Inferior parietal cortex (tissue), 1 donor: ENCODE measurements around the gene TCF3.
"Not testable (repeated sequence)": the region's sequence is repeated elsewhere in the genome, so short reads cannot be mapped to it uniquely, and the experiment has no call there.

Source experiments
- DNase-seq: peaks from one replicate; pipeline ENCODE4 v3.0.0-alpha.2; 2016; ENCODE audit errors: extremely low spot score

TCF3 gene

GRCh38 chr19:1652471-1653299, at the start of gene TCF3:
Gene TCF3 (minus strand): TSS chr19:1652615. CDS start chr19:1650248, 2,367 bp downstream.
- DNase-seq = peak; percentile 99

GRCh38 chr19:1700733-1701663, 48.6 kb upstream of the TCF3 start:
- DNase-seq = no peak

GRCh38 chr19:1699998-1700732, 47.8 kb upstream of the TCF3 start:
- no peak for DNase-seq

- no peak for DNase-seq
Measured at GRCh38 chr19:1699386-1699785, 47.0 kb upstream of the TCF3 start.

GRCh38 chr19:1698636-1699035, 46.2 kb upstream of the TCF3 start:
- DNase-seq = no peak

DNA sequence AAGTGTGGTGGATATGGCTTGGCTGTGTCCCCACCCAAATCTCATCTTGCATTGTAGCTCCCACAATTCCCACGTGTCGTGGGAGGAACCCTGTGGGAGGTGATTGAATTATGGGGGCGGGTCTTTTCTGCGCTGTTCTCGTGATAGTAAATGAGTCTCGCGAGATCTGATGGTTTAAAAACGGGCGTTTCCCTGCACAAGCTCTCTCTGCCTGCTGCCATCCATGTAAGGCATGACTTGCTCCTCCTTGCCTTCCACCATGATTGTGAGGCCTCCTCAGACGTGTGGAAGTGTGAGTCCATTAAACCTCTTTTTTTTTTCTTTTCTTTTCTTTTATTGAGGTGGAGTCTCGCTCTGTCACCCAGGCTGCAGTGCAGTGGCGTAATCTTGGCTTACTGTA, 43.1 kb upstream of the TCF3 start:
- not testable (repeated sequence) for DNase-seq

DNA sequence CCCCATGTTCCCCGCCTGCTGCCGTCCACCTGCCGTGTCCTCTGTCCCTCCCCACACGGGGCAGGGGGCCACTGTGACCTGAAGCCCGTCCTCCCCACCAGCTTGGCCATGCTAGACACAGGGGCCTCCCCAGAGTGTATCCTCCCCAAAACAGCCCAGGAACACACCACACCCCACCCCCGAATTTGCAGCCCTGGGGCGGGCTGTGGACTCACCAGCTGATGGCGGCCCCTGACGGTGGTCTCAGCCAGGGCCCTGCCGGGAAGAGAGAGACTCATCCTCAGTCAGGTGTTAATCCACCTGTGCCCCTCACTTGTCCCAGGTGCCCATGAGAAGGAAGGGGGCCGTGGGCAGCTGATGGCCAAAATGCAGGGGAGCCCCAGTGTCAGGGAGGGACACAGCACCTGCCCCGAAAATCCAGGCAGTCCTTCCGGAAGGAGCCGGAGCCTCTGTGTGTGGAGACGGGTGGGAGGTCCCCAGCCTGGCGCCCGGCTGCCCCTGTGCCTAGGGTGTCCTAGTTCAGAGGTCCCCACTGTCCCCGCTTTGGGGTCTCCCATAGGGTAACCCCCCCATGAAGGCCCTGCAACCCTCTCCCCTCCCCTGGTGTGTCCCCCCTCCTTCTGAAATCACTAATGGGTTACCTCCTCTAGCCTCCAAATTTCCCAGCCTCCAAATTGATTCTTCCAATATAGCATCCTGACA, 39.3 kb upstream of the TCF3 start:
- no peak for DNase-seq

GRCh38 chr19:1690699-1691307, 38.4 kb upstream of the TCF3 start:
- no peak for DNase-seq

- not testable (repeated sequence) for DNase-seq
Measured at GRCh38 chr19:1685785-1686184, 33.4 kb upstream of the TCF3 start.

GRCh38 chr19:1685046-1685445, 32.6 kb upstream of the TCF3 start:
- no peak for DNase-seq

DNA sequence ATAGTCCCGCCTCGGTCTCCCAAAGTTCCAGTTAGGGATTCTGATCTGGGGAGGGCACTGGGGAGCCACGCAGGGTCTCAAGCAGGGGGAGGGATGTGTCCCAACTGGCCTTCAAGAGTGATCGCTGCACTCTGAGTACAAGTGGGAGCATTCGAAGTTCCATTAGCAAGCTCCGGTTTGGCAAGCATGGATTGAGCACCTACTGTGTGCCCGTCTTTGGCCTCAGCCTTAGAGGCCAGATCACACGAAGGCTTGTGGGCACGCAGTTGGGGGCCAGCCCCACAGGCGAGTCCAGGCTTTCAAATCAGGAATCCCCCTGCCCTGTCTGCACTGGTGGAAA, 32.1 kb upstream of the TCF3 start:
- no peak for DNase-seq

GRCh38 chr19:1683869-1684572, 31.6 kb upstream of the TCF3 start:
- no peak for DNase-seq

GRCh38 chr19:1680976-1681375, 28.6 kb upstream of the TCF3 start:
- DNase-seq = no peak

GRCh38 chr19:1678073-1678472, 25.7 kb upstream of the TCF3 start:
- DNase-seq = no peak

DNA sequence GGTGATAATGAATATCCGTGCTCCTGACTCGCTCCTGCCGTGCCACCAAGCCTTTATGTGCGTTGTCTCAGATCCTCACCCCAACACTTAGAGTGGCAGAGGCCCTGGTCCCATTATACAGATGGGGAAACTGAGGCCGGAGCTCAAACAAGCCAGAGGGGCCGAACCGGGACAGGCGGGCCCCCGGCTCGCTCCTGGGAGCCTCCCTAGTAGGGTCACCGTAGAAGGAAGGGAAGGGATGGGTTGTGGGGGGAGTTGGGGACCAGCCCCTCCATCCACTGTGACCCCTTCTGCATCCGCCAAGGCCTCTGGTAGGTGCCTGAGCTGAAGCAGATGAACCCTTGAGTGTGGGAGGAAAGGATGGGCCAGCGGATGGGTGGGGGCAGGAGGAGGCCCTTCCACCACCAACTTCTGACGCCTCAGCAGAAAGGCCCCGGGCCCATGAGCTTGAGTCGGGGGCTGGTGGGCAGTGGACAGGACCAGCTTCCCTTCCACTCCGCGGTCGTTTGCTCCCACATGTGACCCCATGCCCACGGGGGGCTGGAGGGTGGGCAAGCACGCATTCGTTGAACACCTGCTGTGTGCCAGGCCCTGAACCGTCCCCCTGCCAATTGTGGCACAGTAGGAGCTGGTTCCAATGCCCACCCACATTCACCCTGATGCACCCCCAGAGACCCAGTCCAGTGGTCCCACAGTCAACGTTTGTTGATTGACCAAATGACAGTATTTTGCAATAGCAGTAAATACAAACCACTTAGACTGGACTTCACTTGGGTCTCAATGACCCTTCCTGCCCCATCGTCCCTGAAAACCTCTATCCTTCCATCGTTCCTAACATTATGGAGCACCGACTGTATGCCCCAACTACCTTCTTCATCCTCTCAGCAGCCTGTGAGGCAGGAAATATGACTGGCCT, 24.2 kb upstream of the TCF3 start:
- no peak for DNase-seq

DNA sequence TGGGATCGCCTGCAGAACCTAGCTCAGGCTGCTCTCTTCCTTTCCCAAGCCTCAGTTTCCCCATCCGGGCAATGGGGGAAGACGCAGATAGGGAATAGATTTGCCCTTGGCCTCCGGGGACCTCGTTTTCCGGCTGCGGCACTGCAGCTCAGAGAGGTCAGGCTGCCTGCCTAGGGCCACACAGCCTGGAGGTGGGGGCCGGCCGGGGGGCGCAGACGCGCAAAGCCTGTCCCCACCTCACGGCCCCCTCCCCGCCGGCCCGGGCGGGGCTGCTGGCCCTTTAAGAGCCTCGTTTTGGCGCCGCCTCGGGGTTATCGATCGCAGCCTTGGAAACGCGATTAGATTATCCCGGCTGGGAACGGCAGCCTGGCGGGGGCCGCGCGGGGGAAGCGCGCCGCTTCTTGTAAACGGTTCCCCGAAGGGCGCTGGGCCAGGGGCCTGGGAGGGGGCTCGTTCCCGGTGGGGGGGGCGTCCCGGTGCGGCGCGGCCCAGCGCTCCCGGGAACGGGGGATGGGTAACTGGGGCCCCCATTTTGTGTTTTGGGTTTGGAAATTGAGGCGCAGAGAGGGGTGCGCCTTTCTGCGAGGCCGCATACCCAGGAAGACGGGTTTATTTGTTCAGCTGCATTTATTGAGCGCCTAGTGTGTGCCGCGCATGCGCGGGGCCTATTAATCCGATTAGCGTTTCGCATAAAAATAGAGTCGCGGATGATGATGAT, 23.4 kb upstream of the TCF3 start:
- no peak for DNase-seq

DNA sequence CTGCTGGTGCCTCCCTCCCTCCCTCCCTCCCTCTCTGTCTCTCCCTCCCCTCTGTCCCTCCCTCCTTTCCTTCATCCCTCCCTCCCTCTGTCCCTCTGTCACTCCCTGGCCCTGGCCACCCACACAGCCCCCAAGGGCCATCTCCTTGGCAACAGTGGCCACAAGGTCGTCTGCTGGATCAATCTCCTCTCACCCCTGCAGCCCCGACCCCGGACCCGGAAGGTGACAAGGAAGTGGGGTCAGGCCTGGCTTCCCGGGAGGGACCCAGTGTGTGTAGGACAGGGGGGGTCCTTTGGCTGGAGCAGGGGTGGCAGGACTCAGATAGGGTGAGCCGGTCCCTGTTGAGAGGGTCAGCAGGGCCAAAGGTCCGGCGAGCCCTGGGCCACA, 21.9 kb upstream of the TCF3 start:
- no peak for DNase-seq

GRCh38 chr19:1673645-1674292, 21.4 kb upstream of the TCF3 start:
- no peak for DNase-seq
